GM03348 (cell line): ENCODE results near the gene FAM3B.

Source experiments
- DNase-seq: peaks from one replicate; pipeline ENCODE4 v3.0.0; 2012; ENCODE audit warnings: low spot score

The FAM3B gene

GRCh38 chr21:41319273-41319672 is 2.7 kb downstream of the FAM3B start:
- DNase-seq, result no peak

- no peak for DNase-seq
Observed at GRCh38 chr21:41321211-41321907, 4.8 kb downstream of the FAM3B start.

GRCh38 chr21:41321908-41322495 is 5.4 kb downstream of the FAM3B start:
- no peak for DNase-seq

GRCh38 chr21:41322496-41323382 is 6.1 kb downstream of the FAM3B start:
- no peak for DNase-seq

GRCh38 chr21:41325138-41325912 is 8.7 kb downstream of the FAM3B start:
- DNase-seq, result no peak

- no peak for DNase-seq
Observed at GRCh38 chr21:41326414-41327080, 9.9 kb downstream of the FAM3B start.

- DNase-seq, result no peak
Observed at GRCh38 chr21:41327753-41328152, 11.2 kb downstream of the FAM3B start.

- no peak for DNase-seq
Observed at GRCh38 chr21:41328660-41329607, 12.3 kb downstream of the FAM3B start.

- no peak for DNase-seq
Observed at GRCh38 chr21:41333752-41334151, 17.2 kb downstream of the FAM3B start.

- no peak for DNase-seq
Observed at GRCh38 chr21:41337515-41337914, 20.9 kb downstream of the FAM3B start.

- DNase-seq, result no peak
Observed at GRCh38 chr21:41338455-41338854, 21.9 kb downstream of the FAM3B start.

- DNase-seq, result no peak
Observed at GRCh38 chr21:41342035-41342434, 25.4 kb downstream of the FAM3B start.

GRCh38 chr21:41344146-41344545 is 27.5 kb downstream of the FAM3B start:
- DNase-seq, result no peak

GRCh38 chr21:41345356-41345755 is 28.8 kb downstream of the FAM3B start:
- DNase-seq, result no peak

- DNase-seq, result no peak
Observed at GRCh38 chr21:41345934-41346685, 29.5 kb downstream of the FAM3B start.

GRCh38 chr21:41346758-41347157 is 30.2 kb downstream of the FAM3B start:
- DNase-seq, result no peak

GRCh38 chr21:41348434-41348833 is 31.8 kb downstream of the FAM3B start:
- no peak for DNase-seq

- DNase-seq, result no peak
Observed at GRCh38 chr21:41349126-41349525, 32.5 kb downstream of the FAM3B start.

GRCh38 chr21:41349619-41350390 is 33.2 kb downstream of the FAM3B start:
- DNase-seq, result no peak
